Right lobe of liver (tissue), 6 donors: ENCODE results near the gene SH3TC2. TPM values are rescaled to one million over a fixed set of nuclear protein-coding genes. Genes with fewer than 3 reads are reported as not detected.

ENCODE experiments used
- ATAC-seq, 4 donors: fragments of 200-7000 bp; cut with Tn5 transposase; one replicate each; pipeline ENCODE4 v1.9.1; 2020; ENCODE audit warnings: mild to moderate bottlenecking in 4 of 4, moderate library complexity in 4 of 4
- DNase-seq, 3 donors: peaks; one replicate each; pipeline ENCODE4 v3.0.0-alpha.2; 2020
- H3K27ac ChIP-seq, 3 donors: fragments of 200-600 bp; one replicate each; pipeline ENCODE4 v1.8.0; 2022
- H3K27me3 ChIP-seq, 2 donors: fragments of 200-600 bp; one replicate each; pipeline ENCODE4 v1.8.0; 2022
- H3K36me3 ChIP-seq, 4 donors: fragments of 200-600 bp; sonication (generic) in 1 of 4; one replicate each; pipeline versions ENCODE4 v1.5.1 to v1.8.0; 2017 to 2022; ENCODE audit warnings: control low read depth in 1 of 4
- H3K4me1 ChIP-seq, 4 donors: fragments of 200-600 bp; sonication (generic) in 1 of 4; one replicate each; pipeline versions ENCODE4 v1.5.1 to v1.8.0; 2017 to 2022; ENCODE audit warnings: control low read depth in 1 of 4
- H3K4me3 ChIP-seq, 3 donors: fragments of 200-600 bp; one replicate each; pipeline ENCODE4 v1.8.0; 2022
- H3K9me3 ChIP-seq, 4 donors: fragments of 200-600 bp; sonication (generic) in 1 of 4; one replicate each; pipeline versions ENCODE4 v1.5.1 to v1.8.0; 2017 to 2022; ENCODE audit warnings: control low read depth in 1 of 4
- CTCF ChIP-seq, 4 donors: fragments of 200-600 bp in 3 of 4; fragments of 450-650 bp in 1 of 4; IDR thresholded peaks; one replicate each; pipeline versions ENCODE4 v1.5.1 to v1.8.0; 2016 to 2022; ENCODE audit warnings: antibody characterized with exemption in 4 of 4, mild to moderate bottlenecking in 2 of 4
- POLR2A ChIP-seq: fragments of 450-650 bp; IDR thresholded peaks from one replicate; pipeline ENCODE4 v1.6.1; 2017; ENCODE audit warnings: antibody characterized with exemption, mild to moderate bottlenecking
- WGBS: methylation state at CpG from one replicate; pipeline ENCODE4 v1.1.6; 2018; ENCODE audit warnings: low coverage, low lambda C conversion rate; ENCODE audit not compliant: insufficient coverage; ENCODE audit errors: missing lambda C conversion rate; 5-methylcytosine and 5-hydroxymethylcytosine counted together
- intact Hi-C, 2 donors: fragments of 100-400 bp; cut with DNase I; formaldehyde crosslinking; loops; one replicate each; pipeline versions ENCODE4 v1.11.2 to v1.14.1; 2022
- total RNA-seq, 6 experiments: library from RNA; depleted of rRNA in 2 of 6; stranded (reverse); fragments of >200 nt in 2 of 6; fragmentation: NEBNext Ultra II Directional in 3 of 6; extraction: Animal tissue kit (Norgen Biotek cat#: 25700) in 3 of 6; gene quantifications; one replicate each; pipeline versions ENCODE4 v1.1.0 to v1.2.4, GENCODE V29; 2016 to 2023
- donor health status: DM: no; HTN: yes; CAD: no.
- donor health status: DM: no; HTN: no; CAD: no.
- donor health status: DM: no; HTN: no; CAD: no.
- donor health status: DM: no; HTN: yes; CAD: no.
- donor health status: DM: no; HTN: yes; CAD: no.

Gene SH3TC2
- total RNA-seq, 6 experiments from 2014 or later, result 0.06 to 0.88 (median 0.53) TPM

GRCh38 chr5:149001162-149001561 lies 61.7 kb downstream of the SH3TC2 start:
- ATAC-seq (peak in 1 of 4 donors; percentile 9), DNase-seq (no peak)
- Histone ChIP-seq H3K27me3 (no peaks in the 10 kb centered on the region), H3K4me1 (peaks cover 0 to 2% (median 0%) of the 10 kb centered on the region in 4 donors), H3K4me3 (no peak overlapping the region), H3K27ac (no peak overlapping the region), H3K9me3 (no peaks in the 10 kb centered on the region), H3K36me3 (no peaks in the 10 kb centered on the region)
- intact Hi-C loops, result no loop called here
- TF ChIP-seq POLR2A, result no peak
- TF ChIP-seq CTCF (IDR thresholded peaks at IDR 0.05), result no peak

- Histone ChIP-seq H3K36me3 (no peaks in the 10 kb centered on the region), H3K27ac (no peak overlapping the region), H3K4me3 (no peak overlapping the region), H3K27me3 (no peaks in the 10 kb centered on the region), H3K9me3 (no peaks in the 10 kb centered on the region), H3K4me1 (no peaks in the 10 kb centered on the region)
- WGBS, result 31% methylated on average over 3 of the region's 3 CpGs
- TF ChIP-seq CTCF (IDR thresholded peaks at IDR 0.05) (no peak), POLR2A (no peak)
- peak; percentile 35 to 66 (median 55) for ATAC-seq
- no peak for DNase-seq
- intact Hi-C loops, result no loop called here
These were observed 63.1 kb downstream of the SH3TC2 start for GRCh38 chr5:148999741-149000140.

- TF ChIP-seq CTCF (IDR thresholded peaks at IDR 0.05), result peak; percentile 68 to 76 (median 74)
- TF ChIP-seq POLR2A, result no peak
- DNase-seq (no peak), ATAC-seq (peak; percentile 81 to 89 (median 83))
- Histone ChIP-seq H3K9me3 (no peaks in the 10 kb centered on the region), H3K27me3 (no peaks in the 10 kb centered on the region), H3K27ac (no peak overlapping the region), H3K36me3 (no peaks in the 10 kb centered on the region), H3K4me3 (no peak overlapping the region), H3K4me1 (no peaks in the 10 kb centered on the region)
- WGBS, result 16% methylated on average over 3 of the region's 6 CpGs
- intact Hi-C loops, result no loop called here
These were observed 64.6 kb downstream of the SH3TC2 start for GRCh38 chr5:148998174-148998797.

DNA sequence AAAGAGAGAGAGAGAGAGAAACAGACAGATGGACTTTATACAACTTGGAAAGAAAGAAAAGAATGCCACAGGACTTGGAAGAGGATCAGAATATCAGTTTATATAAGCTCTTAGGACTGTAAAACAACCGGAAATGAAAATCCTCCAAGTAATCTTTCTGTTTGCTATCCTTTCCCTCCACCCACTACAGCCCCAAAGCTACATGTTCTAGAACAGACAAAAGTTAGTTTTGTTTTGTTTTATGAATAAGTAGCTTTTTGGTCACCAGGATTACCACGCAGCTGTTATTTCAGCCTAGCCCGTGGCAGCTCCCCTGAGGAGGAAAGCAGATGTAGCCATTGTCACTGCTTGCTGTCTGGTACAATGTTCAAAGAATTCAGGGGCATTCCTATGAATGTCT lies 66.6 kb downstream of the SH3TC2 start:
- DNase-seq (no peak), ATAC-seq (no peak)
- no peaks in the 10 kb centered on the region for H3K9me3 ChIP-seq
- H3K4me3 ChIP-seq, result no peak overlapping the region
- no peaks in the 10 kb centered on the region for H3K36me3 ChIP-seq
- no peaks in the 10 kb centered on the region for H3K4me1 ChIP-seq
- TF ChIP-seq CTCF (IDR thresholded peaks at IDR 0.05) (no peak), POLR2A (no peak)
- H3K27ac ChIP-seq, result no peak overlapping the region
- WGBS, result 50% methylated on average over 3 of the region's 3 CpGs
- intact Hi-C loops, result no loop called here
- no peaks in the 10 kb centered on the region for H3K27me3 ChIP-seq

DNA sequence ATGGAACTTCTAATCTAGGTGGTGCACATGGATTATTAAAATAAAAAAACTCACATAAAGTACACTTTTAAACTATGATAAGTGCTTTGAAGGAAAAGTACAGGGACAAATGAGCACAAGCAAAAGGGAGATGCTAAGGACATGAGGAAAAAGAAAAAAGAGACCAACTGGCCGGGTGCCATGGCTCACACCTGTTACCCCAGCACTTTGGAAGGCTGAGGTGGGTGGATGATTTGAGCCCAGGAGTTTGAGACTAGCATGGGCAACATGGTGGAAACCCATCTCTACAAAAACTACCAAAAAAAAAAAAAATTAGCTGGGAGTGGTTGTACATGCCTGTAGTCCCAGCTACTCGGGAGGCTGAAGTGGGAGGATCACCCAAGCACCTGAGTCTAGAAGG lies 67.1 kb downstream of the SH3TC2 start:
- H3K4me3 ChIP-seq, result no peak overlapping the region
- TF ChIP-seq POLR2A (no peak), CTCF (IDR thresholded peaks at IDR 0.05) (no peak)
- no peak overlapping the region for H3K27ac ChIP-seq
- intact Hi-C loops, result no loop called here
- H3K4me1 ChIP-seq, result no peaks in the 10 kb centered on the region
- H3K27me3 ChIP-seq, result no peaks in the 10 kb centered on the region
- WGBS, result 65% methylated on average over 2 of the region's 2 CpGs
- H3K36me3 ChIP-seq, result no peaks in the 10 kb centered on the region
- H3K9me3 ChIP-seq, result no peaks in the 10 kb centered on the region
- DNase-seq, result no peak
- no peak for ATAC-seq
